ENCODE measurements around the gene ZFAND2A.

DNA sequence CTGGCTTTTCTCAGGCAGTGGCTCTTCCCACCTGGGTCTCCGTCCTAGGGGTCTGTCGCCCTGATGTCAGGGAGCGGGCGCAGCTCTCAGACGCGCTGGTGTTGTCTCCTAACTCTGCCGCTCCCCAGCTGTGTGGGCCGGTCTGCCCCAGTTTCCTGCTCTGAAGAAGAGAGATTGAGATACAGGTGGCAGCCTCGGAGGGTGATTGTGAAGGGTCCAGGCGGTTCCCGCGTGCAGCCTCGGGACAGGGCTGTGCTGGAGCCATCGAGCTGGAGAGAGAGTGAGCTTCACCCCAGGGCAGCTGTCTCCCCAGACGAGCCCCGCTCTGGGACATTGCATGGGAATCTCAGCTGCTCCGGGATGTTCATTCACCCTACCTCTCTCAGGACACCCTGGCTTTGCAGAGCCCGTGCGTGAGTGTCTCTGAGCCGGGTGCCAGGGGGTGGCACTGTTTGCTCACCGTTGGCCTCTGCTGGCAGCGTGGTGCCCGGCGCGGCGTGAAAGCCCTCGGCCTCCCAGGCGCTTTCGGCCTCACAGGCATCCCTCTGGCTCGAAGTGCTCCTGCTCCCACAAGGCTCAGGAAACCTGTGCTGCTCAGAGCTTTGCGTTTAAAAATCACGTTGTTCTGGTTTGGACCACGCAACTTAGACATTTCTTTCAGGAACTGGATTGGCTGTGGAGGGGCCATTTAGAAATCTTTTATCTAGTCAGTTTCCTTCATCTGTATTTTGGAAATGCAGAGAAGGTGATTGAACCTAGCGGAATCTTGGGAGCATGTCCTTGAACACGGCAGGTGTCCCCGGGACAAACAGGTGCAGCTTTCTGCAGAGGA lies 33.8 kb upstream of the ZFAND2A start:
- TF ChIP-seq, protein P1, sequence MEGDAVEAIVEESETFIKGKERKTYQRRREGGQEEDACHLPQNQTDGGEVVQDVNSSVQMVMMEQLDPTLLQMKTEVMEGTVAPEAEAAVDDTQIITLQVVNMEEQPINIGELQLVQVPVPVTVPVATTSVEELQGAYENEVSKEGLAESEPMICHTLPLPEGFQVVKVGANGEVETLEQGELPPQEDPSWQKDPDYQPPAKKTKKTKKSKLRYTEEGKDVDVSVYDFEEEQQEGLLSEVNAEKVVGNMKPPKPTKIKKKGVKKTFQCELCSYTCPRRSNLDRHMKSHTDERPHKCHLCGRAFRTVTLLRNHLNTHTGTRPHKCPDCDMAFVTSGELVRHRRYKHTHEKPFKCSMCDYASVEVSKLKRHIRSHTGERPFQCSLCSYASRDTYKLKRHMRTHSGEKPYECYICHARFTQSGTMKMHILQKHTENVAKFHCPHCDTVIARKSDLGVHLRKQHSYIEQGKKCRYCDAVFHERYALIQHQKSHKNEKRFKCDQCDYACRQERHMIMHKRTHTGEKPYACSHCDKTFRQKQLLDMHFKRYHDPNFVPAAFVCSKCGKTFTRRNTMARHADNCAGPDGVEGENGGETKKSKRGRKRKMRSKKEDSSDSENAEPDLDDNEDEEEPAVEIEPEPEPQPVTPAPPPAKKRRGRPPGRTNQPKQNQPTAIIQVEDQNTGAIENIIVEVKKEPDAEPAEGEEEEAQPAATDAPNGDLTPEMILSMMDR (IDR thresholded peaks at IDR 0.05; ENCODE audit: insufficient read depth, low read length), result peak; percentile 46
- TF ChIP-seq POLR2AphosphoS5 (IDR thresholded peaks at IDR 0.05; ENCODE audit: low read depth) (no peak), GABPA (IDR thresholded peaks at IDR 0.05; ENCODE audit: low read depth) (no peak)
